SK-N-SH treated with all-trans-retinoic acid at 6 μM for 48 hours (cell line): Measurements from ENCODE around the gene CASP1.

Experiments used
- ATAC-seq: fragments of 200-7000 bp; cut with Tn5 transposase; 3 replicates; pipeline ENCODE4 v1.9.1; 2020; ENCODE audit warnings: mild to moderate bottlenecking, moderate library complexity
- ARNTL ChIP-seq: fragments of 450-650 bp; formaldehyde crosslinking; IDR thresholded peaks from 2 replicates; pipeline ENCODE4 v1.5.0; 2020; ENCODE audit warnings: low read depth, mild to moderate bottlenecking, moderate library complexity, borderline replicate concordance
- BACH2 ChIP-seq: fragments of 250-450 bp; sonication (Bioruptor Pico); IDR thresholded peaks from 2 replicates; pipeline ENCODE4 v1.9.0; 2021; ENCODE audit warnings: mild to moderate bottlenecking, borderline replicate concordance
- CREB5 ChIP-seq: fragments of 250-450 bp; sonication (Bioruptor Pico); IDR thresholded peaks from 2 replicates; pipeline ENCODE4 v1.5.1; 2020; ENCODE audit warnings: low read depth, mild to moderate bottlenecking, moderate library complexity
- CSDC2 ChIP-seq: fragments of 250-450 bp; sonication (Bioruptor Pico); IDR thresholded peaks from 2 replicates; pipeline ENCODE4 v1.5.0; 2020; ENCODE audit warnings: mild to moderate bottlenecking, moderate library complexity
- CSRNP3 ChIP-seq: fragments of 250-450 bp; sonication (Bioruptor Pico); IDR thresholded peaks from 2 replicates; pipeline ENCODE4 v1.5.1; 2021; ENCODE audit warnings: mild to moderate bottlenecking, moderate library complexity
- ESRRG ChIP-seq: fragments of 250-450 bp; sonication (Bioruptor Pico); IDR thresholded peaks from 2 replicates; pipeline ENCODE4 v1.6.1; 2021; ENCODE audit warnings: mild to moderate bottlenecking
- GLIS3 ChIP-seq: fragments of 250-450 bp; sonication (Bioruptor Pico); IDR thresholded peaks from 2 replicates; pipeline ENCODE4 v1.5.0; 2020; ENCODE audit warnings: mild to moderate bottlenecking, moderate library complexity
- ISL1 ChIP-seq: fragments of 250-450 bp; sonication (Bioruptor Pico); IDR thresholded peaks from 2 replicates; pipeline ENCODE4 v2.1.2; 2022; ENCODE audit warnings: mild to moderate bottlenecking, moderate library complexity
- OSR1 ChIP-seq: fragments of 250-450 bp; sonication (Bioruptor Pico); IDR thresholded peaks from 2 replicates; pipeline ENCODE4 v1.8.0; 2022; ENCODE audit warnings: moderate library complexity, mild to moderate bottlenecking, inconsistent platforms
- PATZ1 ChIP-seq: fragments of 250-450 bp; sonication (Bioruptor Pico); IDR thresholded peaks from 2 replicates; pipeline ENCODE4 v1.8.0; 2020; ENCODE audit warnings: mild to moderate bottlenecking, moderate library complexity, borderline replicate concordance
- POU6F1 ChIP-seq: fragments of 250-450 bp; sonication (Bioruptor Pico); IDR thresholded peaks from 2 replicates; pipeline ENCODE4 v1.8.0; 2021; ENCODE audit warnings: low read depth, mild to moderate bottlenecking, moderate library complexity, borderline replicate concordance
- PPARA ChIP-seq: fragments of 250-450 bp; sonication (Bioruptor Pico); IDR thresholded peaks from 2 replicates; pipeline ENCODE4 v1.5.0; 2020; ENCODE audit warnings: mild to moderate bottlenecking, borderline replicate concordance
- SNAI2 ChIP-seq: fragments of 250-450 bp; sonication (Bioruptor Pico); IDR thresholded peaks from 2 replicates; pipeline ENCODE4 v1.5.0; 2020; ENCODE audit warnings: mild to moderate bottlenecking, moderate library complexity
- TCF4 ChIP-seq: fragments of 250-450 bp; sonication (Bioruptor Pico); IDR thresholded peaks from 2 replicates; pipeline ENCODE4 v1.8.0; 2021; ENCODE audit warnings: mild to moderate bottlenecking, moderate library complexity, borderline replicate concordance
- TOX ChIP-seq: fragments of 250-450 bp; sonication (Bioruptor Pico); IDR thresholded peaks from 2 replicates; pipeline ENCODE4 v1.8.0; 2021; ENCODE audit warnings: mild to moderate bottlenecking, moderate library complexity, borderline replicate concordance
- TSHZ2 ChIP-seq: fragments of 250-450 bp; sonication (Bioruptor Pico); IDR thresholded peaks from 2 replicates; pipeline ENCODE4 v1.5.0; 2020; ENCODE audit warnings: mild to moderate bottlenecking, moderate library complexity
- ZC3H10 ChIP-seq: fragments of 250-450 bp; sonication (Bioruptor Pico); IDR thresholded peaks from 2 replicates; pipeline ENCODE4 v1.5.1; 2021; ENCODE audit warnings: mild to moderate bottlenecking, moderate library complexity
- ZFP3 ChIP-seq: fragments of 250-450 bp; sonication (Bioruptor Pico); IDR thresholded peaks from 2 replicates; pipeline ENCODE4 v1.5.0; 2020; ENCODE audit warnings: mild to moderate bottlenecking, moderate library complexity
- ZFP30 ChIP-seq: fragments of 450-650 bp; formaldehyde crosslinking; IDR thresholded peaks from 2 replicates; pipeline ENCODE4 v1.5.0; 2022; ENCODE audit warnings: mild to moderate bottlenecking, moderate library complexity
- ZNF565 ChIP-seq: fragments of 450-650 bp; formaldehyde crosslinking; conservative IDR thresholded peaks from 2 replicates; pipeline ENCODE4 v1.5.0; 2020; ENCODE audit warnings: low read depth, mild to moderate bottlenecking, moderate library complexity
- ZNF70 ChIP-seq: fragments of 450-650 bp; formaldehyde crosslinking; IDR thresholded peaks from 2 replicates; pipeline ENCODE4 v1.5.0; 2020; ENCODE audit warnings: mild to moderate bottlenecking, moderate library complexity
- ZNF8 ChIP-seq: fragments of 450-650 bp; formaldehyde crosslinking; IDR thresholded peaks from 2 replicates; pipeline ENCODE4 v1.5.0; 2020; ENCODE audit warnings: mild to moderate bottlenecking, moderate library complexity

CASP1 gene

GRCh38 chr11:105023003-105023402 lies 11.9 kb downstream of the CASP1 start, which contains the start of gene CASP5:
CASP5 (minus strand) TSS chr11:105023168; CDS start chr11:105023136, 32 bp downstream.
- TF ChIP-seq ZFP30 (no peak), OSR1 (CRISPR knock-in tag) (no peak), POU6F1 (CRISPR knock-in tag) (no peak), PATZ1 (no peak), CSRNP3 (CRISPR knock-in tag) (no peak), ZNF70 (CRISPR knock-in tag) (no peak), ZNF565 (CRISPR knock-in tag) (no peak), ZFP3 (CRISPR knock-in tag) (no peak), ESRRG (CRISPR knock-in tag) (no peak), TOX (CRISPR knock-in tag) (no peak), TSHZ2 (CRISPR knock-in tag) (no peak), TCF4 (CRISPR knock-in tag) (no peak), SNAI2 (CRISPR knock-in tag) (no peak), CSDC2 (CRISPR knock-in tag) (no peak), CREB5 (CRISPR knock-in tag) (no peak)
- no peak for ATAC-seq

- no peak for ATAC-seq
- TF ChIP-seq CSDC2 (CRISPR knock-in tag) (no peak), TOX (CRISPR knock-in tag) (no peak), ZNF565 (CRISPR knock-in tag) (no peak), CSRNP3 (CRISPR knock-in tag) (no peak), POU6F1 (CRISPR knock-in tag) (no peak), BACH2 (CRISPR knock-in tag) (no peak), ARNTL (CRISPR knock-in tag) (no peak), ZFP3 (CRISPR knock-in tag) (no peak), ZC3H10 (no peak), PPARA (CRISPR knock-in tag) (no peak), CREB5 (CRISPR knock-in tag) (no peak), GLIS3 (CRISPR knock-in tag) (no peak), ISL1 (CRISPR knock-in tag) (no peak), SNAI2 (CRISPR knock-in tag) (no peak), ZNF8 (CRISPR knock-in tag) (no peak), TCF4 (CRISPR knock-in tag) (no peak), TSHZ2 (CRISPR knock-in tag) (no peak)
Measured at GRCh38 chr11:105022527-105022926, 12.4 kb downstream of the CASP1 start.
